Tibial nerve (tissue), 4 donors: Measurements from ENCODE around the gene AHCYL2.

Source experiments
- CTCF ChIP-seq, 5 experiments: fragments of 200-600 bp in 3 of 5; fragments of 450-650 bp in 2 of 5; sonication (generic) in 3 of 5; IDR thresholded peaks; one replicate each; pipeline ENCODE4 v1.5.1; 2016 to 2019; ENCODE audit warnings: antibody characterized with exemption in 5 of 5, mild to moderate bottlenecking in 3 of 5, moderate library complexity in 2 of 5
- EP300 ChIP-seq, 2 donors: sonication (generic); formaldehyde crosslinking; IDR thresholded peaks; one replicate each; pipeline ENCODE4 v1.6.1; 2017; ENCODE audit warnings: antibody characterized with exemption in 2 of 2, mild to moderate bottlenecking in 1 of 2
- POLR2A ChIP-seq, 2 donors: fragments of 450-650 bp; IDR thresholded peaks; one replicate each; pipeline ENCODE4 v1.6.1; 2017; ENCODE audit warnings: antibody characterized with exemption in 2 of 2, mild to moderate bottlenecking in 2 of 2, moderate library complexity in 2 of 2

GRCh38 chr7:129257168-129257567 lies 32.3 kb downstream of the AHCYL2 start:
- TF ChIP-seq POLR2A (IDR thresholded peaks at IDR 0.05) (no peak), EP300 (IDR thresholded peaks at IDR 0.05) (no peak), CTCF (IDR thresholded peaks at IDR 0.05) (no peak)
